Smooth muscle cell (in vitro differentiated cells): ENCODE data around the gene CDC25A. TPM values are rescaled to one million over a fixed set of nuclear protein-coding genes. Genes with fewer than 3 reads are reported as not detected.

Experiments
- DNase-seq: peaks from one replicate; lab custom pipeline; 2025; ENCODE audit not compliant: unreplicated experiment; lab: John Stamatoyannopoulos, UW
- H2AFZ ChIP-seq: fragments of 200-600 bp; sonication (generic); 2 replicates; pipeline ENCODE4 v1.6.0; 2016; ENCODE audit warnings: antibody characterized with exemption, low read depth, mild to moderate bottlenecking
- H3F3A ChIP-seq: fragments of 200-600 bp; sonication (generic); 2 replicates; pipeline ENCODE4 v1.6.0; 2017; ENCODE audit warnings: antibody characterized with exemption, low read depth
- H3K27ac ChIP-seq: fragments of 200-600 bp; sonication (generic); 2 replicates; pipeline ENCODE4 v1.5.1; 2016; ENCODE audit warnings: low read depth, mild to moderate bottlenecking
- H3K27me3 ChIP-seq: fragments of 200-600 bp; sonication (generic); 2 replicates; pipeline ENCODE4 v1.6.1; 2016; ENCODE audit warnings: low read depth, mild to moderate bottlenecking
- H3K36me3 ChIP-seq: fragments of 200-600 bp; sonication (generic); 2 replicates; pipeline ENCODE4 v1.5.1; 2016; ENCODE audit warnings: low read depth
- H3K4me1 ChIP-seq: fragments of 200-600 bp; sonication (generic); 2 replicates; pipeline ENCODE4 v1.5.1; 2016; ENCODE audit warnings: low read depth
- H3K4me2 ChIP-seq: fragments of 200-600 bp; sonication (generic); 2 replicates; pipeline ENCODE4 v1.6.0; 2016; ENCODE audit warnings: mild to moderate bottlenecking
- H3K4me3 ChIP-seq: fragments of 200-600 bp; sonication (generic); 2 replicates; pipeline ENCODE4 v1.5.1; 2016; ENCODE audit warnings: mild to moderate bottlenecking
- H3K79me2 ChIP-seq: fragments of 200-600 bp; sonication (generic); 2 replicates; pipeline ENCODE4 v1.6.0; 2016; ENCODE audit warnings: low read depth, mild to moderate bottlenecking
- H3K9ac ChIP-seq: fragments of 200-600 bp; sonication (generic); 2 replicates; pipeline ENCODE4 v1.6.0; 2016; ENCODE audit warnings: low read depth
- H3K9me3 ChIP-seq: fragments of 200-600 bp; sonication (generic); replicated peaks from 2 replicates; pipeline ENCODE4 v1.5.1; 2016; ENCODE audit warnings: low read depth
- H4K20me1 ChIP-seq: fragments of 200-600 bp; sonication (generic); 2 replicates; pipeline ENCODE4 v1.6.0; 2016; ENCODE audit warnings: low read depth
- CTCF ChIP-seq: fragments of 200-600 bp; sonication (generic); IDR thresholded peaks from 2 replicates; pipeline ENCODE4 v1.5.1; 2017; ENCODE audit warnings: borderline replicate concordance, mild to moderate bottlenecking, antibody characterized with exemption; ENCODE audit not compliant: insufficient read depth, poor library complexity, severe bottlenecking
- WGBS: methylation state at CpG from one replicate; pipeline ENCODE4 v1.1.7; 2016; ENCODE audit warnings: low lambda C conversion rate; 5-methylcytosine and 5-hydroxymethylcytosine counted together
- polyA plus RNA-seq: library from polyadenylated mRNA; unstranded; fragments of >200 nt; fragmentation: Nextera tagmentation; extraction: Ambion mirVana; gene quantifications from 2 replicates; pipeline ENCODE4 v1.2.1, GENCODE V29; 2016
- total RNA-seq: library from RNA; depleted of rRNA; stranded (reverse); fragments of >200 nt; gene quantifications from 2 replicates; pipeline ENCODE4 v1.2.3, GENCODE V29; 2014

Gene CDC25A
- total and polyA plus RNA-seq, 2 experiments from 2014 or later = 2.5 to 4.2 TPM

GRCh38 chr3:48218537-48218936, 30.3 kb upstream of the CDC25A start:
- Histone ChIP-seq H3K27me3 (no peaks in the 10 kb centered on the region), H4K20me1 (no peaks in the 10 kb centered on the region), H3K4me1 (no peaks in the 10 kb centered on the region), H3K4me3 (no peak overlapping the region), H3K4me2 (no peak overlapping the region), H3K9me3 (no peaks in the 10 kb centered on the region), H3K36me3 (no peaks in the 10 kb centered on the region), H2AFZ (no peak overlapping the region), H3K9ac (no peak overlapping the region), H3K79me2 (no peaks in the 10 kb centered on the region), H3K27ac (no peak overlapping the region), H3F3A (no peaks in the 10 kb centered on the region)
- no peak for DNase-seq
- WGBS = 92% methylated on average over 5 of the region's 5 CpGs
- no peak for TF ChIP-seq CTCF

GRCh38 chr3:48217449-48217848, 29.2 kb upstream of the CDC25A start:
- Histone ChIP-seq H3K79me2 (no peaks in the 10 kb centered on the region), H3K4me1 (no peaks in the 10 kb centered on the region), H3K36me3 (no peaks in the 10 kb centered on the region), H3K4me3 (no peak overlapping the region), H2AFZ (no peak overlapping the region), H4K20me1 (no peaks in the 10 kb centered on the region), H3K27me3 (no peaks in the 10 kb centered on the region), H3F3A (no peaks in the 10 kb centered on the region), H3K9ac (no peak overlapping the region), H3K9me3 (no peaks in the 10 kb centered on the region), H3K27ac (no peak overlapping the region), H3K4me2 (no peak overlapping the region)
- no peak for DNase-seq
- no peak for TF ChIP-seq CTCF
- WGBS = 92% methylated on average over 4 of the region's 4 CpGs

- H3K27ac ChIP-seq = no peak overlapping the region
- H3K36me3 ChIP-seq = no peaks in the 10 kb centered on the region
- no peak for DNase-seq
- no peak overlapping the region for H3K4me2 ChIP-seq
- H2AFZ ChIP-seq = no peak overlapping the region
- H3K9ac ChIP-seq = no peak overlapping the region
- no peaks in the 10 kb centered on the region for H3F3A ChIP-seq
- H3K27me3 ChIP-seq = no peaks in the 10 kb centered on the region
- H3K9me3 ChIP-seq = no peaks in the 10 kb centered on the region
- no peaks in the 10 kb centered on the region for H3K79me2 ChIP-seq
- no peaks in the 10 kb centered on the region for H3K4me1 ChIP-seq
- H3K4me3 ChIP-seq = no peak overlapping the region
- WGBS = 88% methylated on average over 5 of the region's 5 CpGs
- no peak for TF ChIP-seq CTCF
- H4K20me1 ChIP-seq = no peaks in the 10 kb centered on the region
These were observed 27.7 kb upstream of the CDC25A start for GRCh38 chr3:48215876-48216275.

- 54% methylated on average over 4 of the region's 4 CpGs for WGBS
- no peak for TF ChIP-seq CTCF
- DNase-seq = no peak
These were observed 27.2 kb upstream of the CDC25A start for GRCh38 chr3:48215466-48215865.

More at GRCh38 chr3:48215466-48215865, 27.2 kb upstream of the CDC25A start:
- no peak overlapping the region for H3K4me3 ChIP-seq
- H3F3A ChIP-seq = no peaks in the 10 kb centered on the region
- no peak overlapping the region for H3K4me2 ChIP-seq
- no peaks in the 10 kb centered on the region for H3K27me3 ChIP-seq
- no peak overlapping the region for H3K27ac ChIP-seq
- no peak overlapping the region for H3K9ac ChIP-seq
- H2AFZ ChIP-seq = no peak overlapping the region
- no peaks in the 10 kb centered on the region for H4K20me1 ChIP-seq
- no peaks in the 10 kb centered on the region for H3K9me3 ChIP-seq
- no peaks in the 10 kb centered on the region for H3K4me1 ChIP-seq
- H3K36me3 ChIP-seq = no peaks in the 10 kb centered on the region
- no peaks in the 10 kb centered on the region for H3K79me2 ChIP-seq
